Activated B cell treated with CpG ODN at 0.5 μM for 24 hours (primary cell): ENCODE results near the gene NEK1. TPM values are rescaled to one million over a fixed set of nuclear protein-coding genes. Genes with fewer than 3 reads are reported as not detected.
"Not testable (repeated sequence)": the region's sequence is repeated elsewhere in the genome, so short reads cannot be mapped to it uniquely, and the experiment has no call there.

ENCODE experiments used
- ATAC-seq: fragments of 200-7000 bp; cut with Tn5 transposase; one replicate; pipeline ENCODE4 v1.10.0; 2021; ENCODE audit warnings: low read depth, mild to moderate bottlenecking, moderate library complexity
- CTCF ChIA-PET: fragments of 350-600 bp; sonication (Branson Sonifier 250); formaldehyde crosslinking; loops from one replicate; lab custom pipeline; 2021; ENCODE audit warnings: antibody characterized with exemption; lab: Charles Lee
- POLR2A ChIA-PET: fragments of 350-600 bp; sonication (Branson Sonifier 250); formaldehyde crosslinking; loops from one replicate; lab custom pipeline; 2021; ENCODE audit warnings: antibody characterized with exemption; lab: Charles Lee
- DNase-seq: peaks from one replicate; pipeline ENCODE4 v3.0.0; 2022
- H3K27ac Mint-ChIP-seq: one replicate; pipeline ENCODE4 v1.8.0; 2020; ENCODE audit warnings: mixed read lengths
- H3K27me3 Mint-ChIP-seq: one replicate; pipeline ENCODE4 v1.8.0; 2021; ENCODE audit warnings: mixed read lengths
- H3K36me3 Mint-ChIP-seq: one replicate; pipeline ENCODE4 v1.8.0; 2021; ENCODE audit warnings: low read depth, mixed read lengths
- H3K4me1 Mint-ChIP-seq: one replicate; pipeline ENCODE4 v1.8.0; 2021; ENCODE audit warnings: mixed read lengths
- H3K4me3 Mint-ChIP-seq: one replicate; pipeline ENCODE4 v1.8.0; 2020; ENCODE audit warnings: mild to moderate bottlenecking, mixed read lengths
- H3K9me3 Mint-ChIP-seq: one replicate; pipeline ENCODE4 v1.8.0; 2020; ENCODE audit warnings: mixed read lengths
- intact Hi-C: fragments of 100-400 bp; cut with micrococcal nuclease; formaldehyde crosslinking; loops from one replicate; pipeline ENCODE4 v1.15.1; 2024
- total RNA-seq: library from RNA; stranded (reverse); gene quantifications from 2 replicates; pipeline ENCODE4 v1.2.3, GENCODE V29; 2022
- TF ChIP-seq, protein P1 (sequence below): fragments of 200-600 bp; IDR thresholded peaks from one replicate; pipeline ENCODE4 v1.8.0; 2022; ENCODE audit warnings: antibody characterized with exemption, mild to moderate bottlenecking

The NEK1 gene
- total RNA-seq, 1 donor from 2014 or later = 14.3 TPM

GRCh38 chr4:169567916-169568315 is 44.5 kb downstream of the NEK1 start:
- Mint-ChIP-seq H3K27ac (no peak overlapping the region), H3K36me3 (peaks cover 6% of the 10 kb centered on the region), H3K4me3 (no peak overlapping the region), H3K9me3 (no peaks in the 10 kb centered on the region), H3K4me1 (peaks cover 17% of the 10 kb centered on the region), H3K27me3 (no peaks in the 10 kb centered on the region)
- ChIA-PET POLR2A (no interaction called here), CTCF (interaction anchor here (0.7 to 3.6 kb wide), 2 partner anchors 425 to 644 kb away, joined by 3 to 39 read pairs; no protein-coding TSS in a partner anchor)
- DNase-seq (no peak), ATAC-seq (no peak)
- intact Hi-C loops = loop anchor here (2.0 to 5.0 kb wide), 2 partner anchors 571 to 983 kb away; no protein-coding TSS in a partner anchor
- TF ChIP-seq, protein P1, sequence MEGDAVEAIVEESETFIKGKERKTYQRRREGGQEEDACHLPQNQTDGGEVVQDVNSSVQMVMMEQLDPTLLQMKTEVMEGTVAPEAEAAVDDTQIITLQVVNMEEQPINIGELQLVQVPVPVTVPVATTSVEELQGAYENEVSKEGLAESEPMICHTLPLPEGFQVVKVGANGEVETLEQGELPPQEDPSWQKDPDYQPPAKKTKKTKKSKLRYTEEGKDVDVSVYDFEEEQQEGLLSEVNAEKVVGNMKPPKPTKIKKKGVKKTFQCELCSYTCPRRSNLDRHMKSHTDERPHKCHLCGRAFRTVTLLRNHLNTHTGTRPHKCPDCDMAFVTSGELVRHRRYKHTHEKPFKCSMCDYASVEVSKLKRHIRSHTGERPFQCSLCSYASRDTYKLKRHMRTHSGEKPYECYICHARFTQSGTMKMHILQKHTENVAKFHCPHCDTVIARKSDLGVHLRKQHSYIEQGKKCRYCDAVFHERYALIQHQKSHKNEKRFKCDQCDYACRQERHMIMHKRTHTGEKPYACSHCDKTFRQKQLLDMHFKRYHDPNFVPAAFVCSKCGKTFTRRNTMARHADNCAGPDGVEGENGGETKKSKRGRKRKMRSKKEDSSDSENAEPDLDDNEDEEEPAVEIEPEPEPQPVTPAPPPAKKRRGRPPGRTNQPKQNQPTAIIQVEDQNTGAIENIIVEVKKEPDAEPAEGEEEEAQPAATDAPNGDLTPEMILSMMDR = no peak

DNA sequence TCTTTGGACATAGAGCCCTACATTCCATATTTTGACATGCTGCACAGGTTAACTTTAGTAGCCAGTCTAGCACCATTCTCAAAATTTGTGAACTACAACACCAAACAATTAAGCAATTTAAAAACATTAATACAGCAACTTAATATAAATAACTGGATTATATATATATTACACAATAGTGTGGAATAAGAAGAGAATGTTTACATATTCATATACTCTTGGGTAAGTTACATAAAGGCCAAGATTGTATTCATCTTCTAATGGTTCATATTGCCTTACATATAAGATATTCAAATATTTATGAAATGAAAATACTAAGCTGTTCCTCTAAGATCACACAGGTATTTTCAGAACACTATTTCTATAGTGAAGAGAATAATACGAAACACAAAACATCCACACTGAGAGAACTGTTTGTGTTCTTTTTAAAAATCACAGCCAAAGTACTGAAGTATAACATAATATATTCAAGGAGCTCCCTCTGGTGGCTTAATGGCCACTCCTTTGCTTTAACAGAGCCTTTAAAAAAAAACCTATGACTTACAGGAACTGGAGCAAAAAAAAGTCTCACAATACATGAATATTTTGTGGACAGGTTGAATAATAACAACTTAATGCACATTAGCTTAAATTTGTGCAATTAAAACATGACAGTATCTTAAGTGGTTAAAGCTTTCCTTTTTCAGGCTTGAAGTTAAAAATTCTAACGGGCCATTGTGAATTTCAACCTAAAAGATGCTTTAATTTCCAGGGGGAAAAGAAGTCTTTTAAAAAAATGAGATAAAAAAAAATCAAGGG is 46.2 kb downstream of the NEK1 start:
- POLR2A ChIA-PET = no interaction called here

DNA sequence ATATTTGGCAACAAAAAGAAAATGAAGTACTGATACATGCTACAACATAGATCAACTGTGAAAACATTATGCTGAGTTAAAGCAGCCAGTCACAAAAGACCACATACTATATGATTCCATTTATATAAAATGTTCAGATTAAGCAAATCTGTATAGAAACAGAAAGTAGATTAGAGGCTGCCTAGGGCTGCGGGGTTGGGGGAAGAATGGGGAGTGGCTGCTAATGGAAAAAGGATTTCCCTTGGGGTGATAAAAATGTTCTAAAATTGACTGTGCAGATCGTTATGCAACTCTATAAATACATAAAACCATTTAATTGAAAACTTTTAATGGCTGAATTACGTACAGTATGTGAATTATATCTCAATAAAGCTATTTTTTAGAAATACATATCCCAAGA is 46.8 kb downstream of the NEK1 start:
- POLR2A ChIA-PET = no interaction called here
- Mint-ChIP-seq H3K36me3 (peaks cover 9% of the 10 kb centered on the region), H3K9me3 (no peaks in the 10 kb centered on the region), H3K27ac (no peak overlapping the region), H3K27me3 (no peaks in the 10 kb centered on the region), H3K4me1 (peaks cover 7% of the 10 kb centered on the region), H3K4me3 (no peak overlapping the region)
- CTCF ChIA-PET = interaction anchor here (0.6 to 3.6 kb wide), 5 partner anchors 11 to 642 kb away, joined by 3 to 39 read pairs (median 4); partner anchors contain the start of genes CBR4 and NEK1
- DNase-seq (no peak), ATAC-seq (no peak)
- intact Hi-C loops = loop anchor here (1.0 to 5.0 kb wide), 7 partner anchors 541 to 1382 kb away; no protein-coding TSS in a partner anchor
- TF ChIP-seq, protein P1 = no peak

More for the DNA sequence above, 46.2 kb downstream of the NEK1 start:
- intact Hi-C loops = loop anchor here (1.0 to 5.0 kb wide), 7 partner anchors 542 to 1383 kb away; no protein-coding TSS in a partner anchor
- ATAC-seq (peak; percentile 40), DNase-seq (no peak)
- CTCF ChIA-PET = interaction anchor here (0.7 to 3.6 kb wide), 10 partner anchors 9 to 1051 kb away, joined by 3 to 39 read pairs (median 4); partner anchors contain the start of genes CBR4 and NEK1
- no peak overlapping the region for H3K27ac Mint-ChIP-seq
- H3K4me3 Mint-ChIP-seq = no peak overlapping the region
- H3K27me3 Mint-ChIP-seq = no peaks in the 10 kb centered on the region
- peaks cover 5% of the 10 kb centered on the region for H3K36me3 Mint-ChIP-seq
- H3K9me3 Mint-ChIP-seq = no peaks in the 10 kb centered on the region
- H3K4me1 Mint-ChIP-seq = peaks cover 7% of the 10 kb centered on the region
- TF ChIP-seq, protein P1 = peak; percentile 83

- Mint-ChIP-seq H3K27ac (no peak overlapping the region), H3K9me3 (peaks cover 5% of the 10 kb centered on the region), H3K27me3 (no peaks in the 10 kb centered on the region), H3K4me3 (no peak overlapping the region), H3K4me1 (no peaks in the 10 kb centered on the region), H3K36me3 (peaks cover 55% of the 10 kb centered on the region)
- DNase-seq (no peak), ATAC-seq (no peak)
- ChIA-PET POLR2A (no interaction called here), CTCF (no interaction called here)
- intact Hi-C loops = no loop called here
- TF ChIP-seq, protein P1 = no peak
Observed at GRCh38 chr4:169557061-169557636, 55.2 kb downstream of the NEK1 start.

- POLR2A ChIA-PET, H3K27me3 Mint-ChIP-seq, H3K4me1 Mint-ChIP-seq, DNase-seq, H3K4me3 Mint-ChIP-seq, intact Hi-C loops, CTCF ChIA-PET, ATAC-seq, H3K27ac Mint-ChIP-seq: not testable (repeated sequence)
- H3K36me3 Mint-ChIP-seq = peaks cover 21% of the 10 kb centered on the region
- peaks cover 27% of the 10 kb centered on the region for H3K9me3 Mint-ChIP-seq
Observed at GRCh38 chr4:169546548-169546947, 65.8 kb downstream of the NEK1 start.
